ENCODE results near the gene TCEA3.
A peak's percentile ranks its signal among the peaks of the same experiment; 100 is the strongest.

The TCEA3 gene

DNA sequence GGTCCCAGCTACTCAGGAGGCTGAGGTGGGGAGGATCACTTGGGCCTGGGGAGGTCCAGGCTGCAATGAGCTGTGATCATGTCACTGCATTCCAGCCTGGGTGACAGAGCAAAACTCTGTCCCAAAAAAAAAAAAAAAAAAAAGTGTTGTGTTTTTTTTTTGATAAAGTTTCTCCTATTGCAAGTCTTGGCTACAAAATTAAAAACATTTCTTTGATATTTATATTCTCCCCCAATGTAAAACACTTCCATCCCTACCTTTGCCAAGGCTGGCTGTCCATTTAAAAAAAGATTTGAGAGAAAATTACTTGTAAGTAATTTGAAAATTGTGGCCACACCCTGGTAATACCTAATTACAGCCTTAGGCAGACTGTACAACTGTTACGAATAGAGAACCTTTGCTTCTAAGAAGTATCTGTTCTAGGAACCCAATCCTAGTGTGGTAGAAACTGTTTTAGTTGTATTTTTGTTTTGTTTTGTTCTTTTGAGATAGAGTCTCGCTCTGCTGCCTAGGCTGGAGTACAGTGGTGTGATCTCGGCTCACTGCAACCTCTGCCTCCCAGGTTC lies 66.2 kb downstream of the TCEA3 start:
- H3K4me3 ChIP-seq (ENCODE audit: low read length) = no peak overlapping the region
- TF ChIP-seq, protein P1, sequence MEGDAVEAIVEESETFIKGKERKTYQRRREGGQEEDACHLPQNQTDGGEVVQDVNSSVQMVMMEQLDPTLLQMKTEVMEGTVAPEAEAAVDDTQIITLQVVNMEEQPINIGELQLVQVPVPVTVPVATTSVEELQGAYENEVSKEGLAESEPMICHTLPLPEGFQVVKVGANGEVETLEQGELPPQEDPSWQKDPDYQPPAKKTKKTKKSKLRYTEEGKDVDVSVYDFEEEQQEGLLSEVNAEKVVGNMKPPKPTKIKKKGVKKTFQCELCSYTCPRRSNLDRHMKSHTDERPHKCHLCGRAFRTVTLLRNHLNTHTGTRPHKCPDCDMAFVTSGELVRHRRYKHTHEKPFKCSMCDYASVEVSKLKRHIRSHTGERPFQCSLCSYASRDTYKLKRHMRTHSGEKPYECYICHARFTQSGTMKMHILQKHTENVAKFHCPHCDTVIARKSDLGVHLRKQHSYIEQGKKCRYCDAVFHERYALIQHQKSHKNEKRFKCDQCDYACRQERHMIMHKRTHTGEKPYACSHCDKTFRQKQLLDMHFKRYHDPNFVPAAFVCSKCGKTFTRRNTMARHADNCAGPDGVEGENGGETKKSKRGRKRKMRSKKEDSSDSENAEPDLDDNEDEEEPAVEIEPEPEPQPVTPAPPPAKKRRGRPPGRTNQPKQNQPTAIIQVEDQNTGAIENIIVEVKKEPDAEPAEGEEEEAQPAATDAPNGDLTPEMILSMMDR (conservative IDR thresholded peaks at IDR 0.05; ENCODE audit: low read depth, low read length) = no peak
- DNase-seq (ENCODE audit: low read depth) = no peak

DNA sequence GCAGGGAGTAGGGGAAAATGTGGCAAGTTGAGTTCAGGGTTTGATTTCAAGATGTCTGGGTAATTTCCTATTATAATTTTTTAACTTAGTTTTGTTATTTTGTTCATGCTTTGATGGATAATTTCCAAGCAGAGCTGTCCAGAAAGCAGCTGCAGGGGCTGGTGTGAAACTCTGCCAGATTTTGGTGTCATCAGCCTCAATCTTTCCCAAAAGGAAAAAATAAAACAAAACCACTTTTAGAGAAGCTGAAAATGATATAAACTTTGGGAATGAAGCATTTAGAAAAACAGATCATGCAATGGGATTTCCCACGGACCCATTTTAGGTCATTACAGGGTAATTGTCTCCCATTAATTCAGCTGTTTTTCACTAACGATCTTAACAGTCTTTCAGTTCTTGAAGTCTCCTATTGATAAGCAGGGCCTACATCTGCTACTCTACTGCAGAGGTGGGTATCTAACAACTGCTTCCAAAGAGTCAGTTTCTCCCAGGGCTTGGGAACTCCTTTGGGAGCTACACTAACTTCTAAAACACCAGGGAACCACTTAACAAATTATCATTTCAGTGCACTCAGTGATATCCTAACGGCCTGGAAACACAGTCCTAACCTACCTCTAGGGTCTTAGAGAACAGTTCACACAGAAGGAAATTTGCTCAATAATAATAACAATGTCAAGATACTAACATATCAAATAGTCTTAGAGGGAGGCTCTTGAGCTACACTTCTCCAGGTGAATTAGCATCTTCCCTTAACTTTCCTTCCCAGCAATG lies 67.2 kb downstream of the TCEA3 start:
- no peak overlapping the region for H3K4me3 ChIP-seq (ENCODE audit: low read length)
- no peak for DNase-seq (ENCODE audit: low read depth)
- TF ChIP-seq, protein P1 (conservative IDR thresholded peaks at IDR 0.05; ENCODE audit: low read depth, low read length) = no peak

DNA sequence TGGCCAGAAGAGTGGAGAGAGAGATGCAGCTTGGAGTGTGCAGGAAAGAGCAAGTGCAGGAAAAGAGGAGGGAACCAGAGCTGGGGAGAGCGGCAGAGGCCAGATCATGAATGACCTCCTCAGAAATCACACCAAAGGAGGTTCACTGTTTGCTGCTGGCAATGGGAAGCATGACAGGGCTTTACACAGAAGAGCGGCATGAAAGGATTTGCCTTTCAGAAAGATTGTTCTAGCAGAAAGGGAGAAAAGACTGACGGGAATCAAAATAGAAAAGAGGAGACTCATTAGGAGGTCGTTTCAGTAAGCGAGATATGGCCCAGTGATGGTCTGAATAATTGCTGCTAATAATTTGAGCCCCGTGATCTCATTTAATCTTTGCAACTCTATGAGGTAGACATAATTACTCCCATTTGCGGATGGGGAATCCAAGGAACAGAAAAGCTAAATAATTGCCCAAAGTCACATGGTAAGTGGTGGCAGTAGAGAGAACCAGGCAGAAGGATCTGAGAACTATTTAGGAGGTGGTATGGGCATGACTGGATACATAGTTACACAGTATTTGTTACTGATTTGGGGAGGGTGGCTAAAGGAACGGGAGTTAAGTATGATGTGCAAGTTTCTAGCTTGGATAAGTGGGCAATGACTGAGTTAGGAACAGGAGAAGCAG lies 67.9 kb downstream of the TCEA3 start:
- TF ChIP-seq, protein P1 (conservative IDR thresholded peaks at IDR 0.05; ENCODE audit: low read depth, low read length) = no peak
- H3K4me3 ChIP-seq (ENCODE audit: low read length) = no peak overlapping the region
- DNase-seq (ENCODE audit: low read depth) = no peak

DNA sequence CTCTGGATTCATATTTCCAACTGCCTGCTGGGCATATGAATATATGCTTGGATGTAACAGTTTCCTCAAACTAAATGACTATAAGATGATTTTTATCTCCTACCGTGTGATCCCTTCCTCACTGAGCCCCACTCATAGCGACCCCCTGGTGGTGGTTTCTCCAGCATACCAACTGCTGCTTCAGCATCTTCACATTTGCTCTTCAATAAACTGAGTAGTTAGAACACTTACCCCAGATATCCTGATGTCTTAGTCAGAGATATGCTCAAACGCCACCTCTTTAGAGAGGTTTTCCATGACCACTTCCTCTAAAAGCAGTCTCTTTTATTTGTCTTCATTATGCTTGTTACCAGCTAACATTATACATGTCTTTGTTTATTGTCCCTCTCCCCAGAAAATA lies 70.3 kb downstream of the TCEA3 start:
- DNase-seq (ENCODE audit: low read depth) = no peak
- H3K4me3 ChIP-seq (ENCODE audit: low read length) = no peak overlapping the region
- TF ChIP-seq, protein P1 (conservative IDR thresholded peaks at IDR 0.05; ENCODE audit: low read depth, low read length) = peak; percentile 8

DNA sequence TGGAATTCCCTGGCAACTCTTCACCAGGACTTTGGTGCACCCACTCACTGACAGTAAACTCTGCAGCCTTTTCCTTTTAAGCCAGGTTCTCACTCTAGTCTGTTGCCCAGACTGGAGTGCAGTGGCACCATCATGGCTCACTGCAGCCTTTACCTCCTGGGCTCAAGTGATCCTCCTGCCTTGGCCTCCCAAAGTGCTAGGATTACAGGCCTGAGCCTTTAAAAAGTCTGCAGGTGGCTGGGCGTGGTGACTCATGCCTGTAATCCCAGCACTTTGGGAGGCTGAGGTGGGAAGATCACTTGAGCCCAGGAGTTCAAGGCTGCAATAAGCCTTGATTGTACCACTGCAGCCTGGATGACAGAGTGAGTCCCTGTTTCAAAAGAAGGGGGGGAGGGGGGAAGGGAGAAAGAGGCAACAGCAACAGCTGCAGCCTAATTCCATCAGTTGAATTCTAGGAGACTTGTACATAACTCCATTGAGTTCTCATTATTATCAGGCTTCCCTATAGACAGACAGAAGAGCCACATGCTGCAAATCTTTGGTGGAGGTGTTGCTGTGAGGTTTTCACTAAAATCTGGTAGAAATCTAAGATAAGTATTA lies 72.4 kb downstream of the TCEA3 start:
- no peak for DNase-seq (ENCODE audit: low read depth)
- no peak overlapping the region for H3K4me3 ChIP-seq (ENCODE audit: low read length)
- TF ChIP-seq, protein P1 (conservative IDR thresholded peaks at IDR 0.05; ENCODE audit: low read depth, low read length) = no peak

DNA sequence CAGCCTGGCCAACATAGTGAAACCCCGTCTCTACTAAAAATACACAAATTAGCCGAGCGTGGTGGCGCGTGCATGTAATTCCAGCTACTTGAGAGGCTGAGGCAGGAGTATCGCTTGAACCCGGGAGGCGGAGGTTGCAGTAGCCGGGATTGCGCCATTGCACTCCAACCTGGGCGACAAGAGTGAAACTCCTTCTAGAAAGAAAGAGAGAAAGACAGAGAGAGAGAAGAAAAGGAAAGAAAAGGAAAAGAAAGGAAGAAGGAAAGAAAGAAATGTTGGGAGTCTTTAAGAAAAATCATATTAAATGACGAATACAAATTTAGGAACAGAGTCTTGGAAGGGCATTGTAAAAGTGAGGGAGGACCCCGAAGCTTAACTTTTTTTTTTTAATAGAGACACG lies 78.6 kb downstream of the TCEA3 start:
- no peak overlapping the region for H3K4me3 ChIP-seq (ENCODE audit: low read length)
- TF ChIP-seq, protein P1 (conservative IDR thresholded peaks at IDR 0.05; ENCODE audit: low read depth, low read length) = no peak
- DNase-seq (ENCODE audit: low read depth) = no peak
